HG02981 (cell line): ENCODE data around the gene SLC27A1.
"Not testable (repeated sequence)": the region's sequence is repeated elsewhere in the genome, so short reads cannot be mapped to it uniquely, and the experiment has no call there.

Experiments
- ATAC-seq: cut with Tn5 transposase; IDR thresholded peaks from one replicate; pipeline ENCODE4 v1.9.1; 2021; ENCODE audit warnings: mild to moderate bottlenecking, moderate library complexity; ENCODE audit not compliant: unreplicated experiment

Gene SLC27A1

GRCh38 chr19:17510220-17510993 lies 40.1 kb downstream of the SLC27A1 start:
- ATAC-seq = no peak

GRCh38 chr19:17511724-17512573 lies 41.6 kb downstream of the SLC27A1 start:
- ATAC-seq = peak; percentile 55

GRCh38 chr19:17512574-17512939 lies 42.2 kb downstream of the SLC27A1 start:
- no peak for ATAC-seq

GRCh38 chr19:17515408-17516149 lies 45.3 kb downstream of the SLC27A1 start:
- no peak for ATAC-seq

GRCh38 chr19:17517898-17518297 lies 47.6 kb downstream of the SLC27A1 start:
- ATAC-seq = no peak

- ATAC-seq = not testable (repeated sequence)
Measured at GRCh38 chr19:17518654-17519053, 48.3 kb downstream of the SLC27A1 start.

- no peak for ATAC-seq
Measured at GRCh38 chr19:17519967-17520366, 49.6 kb downstream of the SLC27A1 start.

GRCh38 chr19:17520865-17521264 lies 50.5 kb downstream of the SLC27A1 start:
- ATAC-seq = no peak

- peak; percentile 71 for ATAC-seq
Measured at GRCh38 chr19:17522988-17523872, 52.9 kb downstream of the SLC27A1 start.

- no peak for ATAC-seq
Measured at GRCh38 chr19:17524651-17525050, 54.3 kb downstream of the SLC27A1 start.

- no peak for ATAC-seq
Measured at GRCh38 chr19:17525141-17525540, 54.8 kb downstream of the SLC27A1 start.

GRCh38 chr19:17526922-17527321 lies 56.6 kb downstream of the SLC27A1 start:
- ATAC-seq = no peak

GRCh38 chr19:17527326-17527725 lies 57.0 kb downstream of the SLC27A1 start:
- no peak for ATAC-seq

GRCh38 chr19:17528610-17529009 lies 58.3 kb downstream of the SLC27A1 start:
- no peak for ATAC-seq

GRCh38 chr19:17529239-17530158 lies 59.2 kb downstream of the SLC27A1 start:
- ATAC-seq = no peak

- ATAC-seq = no peak
Measured at GRCh38 chr19:17530586-17530985, 60.3 kb downstream of the SLC27A1 start.

- ATAC-seq = no peak
Measured at GRCh38 chr19:17532116-17532515, 61.8 kb downstream of the SLC27A1 start.

GRCh38 chr19:17532557-17532956 lies 62.2 kb downstream of the SLC27A1 start:
- no peak for ATAC-seq

- no peak for ATAC-seq
Measured at GRCh38 chr19:17534767-17535166, 64.4 kb downstream of the SLC27A1 start.
